Endothelial cell of umbilical vein (primary cell): Measurements from ENCODE around the gene TNFSF18. TPM values are rescaled to one million over a fixed set of nuclear protein-coding genes. Genes with fewer than 3 reads are reported as not detected.

ENCODE experiments used
- BruUV-seq: library from RNA; stranded (reverse); fragments of 400-500 nt; replicated peaks from 2 replicates; lab custom pipeline; 2021; lab: Mats Ljungman, UMichigan
- CTCF ChIA-PET: fragments of 300-600, 350-600 bp; sonication (Branson Sonifier 250); formaldehyde crosslinking; loops from one replicate; lab custom pipeline; 2021; ENCODE audit warnings: antibody characterized with exemption, inconsistent platforms; lab: Charles Lee
- POLR2A ChIA-PET: fragments of 300-600, 350-600 bp; sonication (Branson Sonifier 250); formaldehyde crosslinking; loops from one replicate; lab custom pipeline; 2021; ENCODE audit warnings: antibody characterized with exemption, inconsistent platforms; lab: Charles Lee
- DNase-seq: peaks from one replicate; pipeline ENCODE4 v3.0.0-alpha.2; 2011; ENCODE audit warnings: low read depth, low spot score
- FAIRE-seq: peaks from 2 replicates; lab custom pipeline; 2011; peaks lifted over from hg19 to GRCh38; lab: Jason Lieb, UNC
- H2AFZ ChIP-seq: 2 replicates; pipeline ENCODE4 v1.6.0; 2012; ENCODE audit warnings: low read depth, low read length, control low read depth, inconsistent platforms
- H3K27ac ChIP-seq: 2 replicates; pipeline ENCODE4 v1.5.1; 2011; ENCODE audit warnings: low read depth, mild to moderate bottlenecking, control low read depth, low read length, moderate library complexity; ENCODE audit not compliant: insufficient read depth
- H3K27me3 ChIP-seq, 2 experiments: 2 replicates each; pipeline versions ENCODE4 v1.6.0 to v1.6.1; 2011; ENCODE audit warnings: low read length in 2 of 2, mixed read lengths in 1 of 2; ENCODE audit not compliant: control insufficient read depth in 2 of 2, insufficient read depth in 2 of 2
- H3K36me3 ChIP-seq, 2 experiments: 2 replicates in 1 of 2; 3 replicates in 1 of 2; pipeline ENCODE4 v1.5.1; 2011; ENCODE audit warnings: low read length in 2 of 2, mild to moderate bottlenecking in 1 of 2, moderate library complexity in 1 of 2; ENCODE audit not compliant: control insufficient read depth in 2 of 2, insufficient read depth in 2 of 2; ENCODE audit errors: extremely low read depth in 1 of 2
- H3K4me1 ChIP-seq: 3 replicates; pipeline ENCODE4 v1.5.1; 2011; ENCODE audit warnings: mild to moderate bottlenecking, low read length; ENCODE audit not compliant: control insufficient read depth, insufficient read depth; ENCODE audit errors: extremely low read depth
- H3K4me2 ChIP-seq: 2 replicates; pipeline ENCODE4 v1.6.1; 2011; ENCODE audit warnings: low read length, control low read depth, mixed read lengths; ENCODE audit not compliant: insufficient read depth
- H3K4me3 ChIP-seq, 3 experiments: fragments of 200-600 bp in 1 of 3; sonication (generic), shearing (Covaris generic) in 1 of 3; replicated peaks in 1 of 3; 2 replicates each; pipeline ENCODE4 v1.5.1; 2011 to 2016; ENCODE audit warnings: control low read depth in 3 of 3, low read length in 3 of 3, mild to moderate bottlenecking in 2 of 3, inconsistent platforms in 1 of 3, low read depth in 1 of 3, moderate library complexity in 1 of 3; ENCODE audit not compliant: insufficient read depth in 1 of 3
- H3K79me2 ChIP-seq: 2 replicates; pipeline ENCODE4 v1.6.0; 2012; ENCODE audit warnings: low read length, inconsistent platforms; ENCODE audit not compliant: control insufficient read depth, insufficient read depth
- H3K9ac ChIP-seq: replicated peaks from 2 replicates; pipeline ENCODE3; 2011; ENCODE audit warnings: low read length, control low read depth; ENCODE audit not compliant: insufficient read depth; ENCODE audit errors: extremely low read depth
- H3K9me1 ChIP-seq: replicated peaks from 3 replicates; pipeline ENCODE4 v1.6.0; 2011; ENCODE audit warnings: mild to moderate bottlenecking, low read length; ENCODE audit not compliant: control insufficient read depth, insufficient read depth; ENCODE audit errors: extremely low read depth
- H3K9me3 ChIP-seq: replicated peaks from 2 replicates; pipeline ENCODE4 v1.5.1; 2012; ENCODE audit warnings: low read length, inconsistent platforms; ENCODE audit not compliant: control insufficient read depth, insufficient read depth
- H4K20me1 ChIP-seq: replicated peaks from 2 replicates; pipeline ENCODE3; 2011; ENCODE audit warnings: mild to moderate bottlenecking, low read length; ENCODE audit not compliant: control insufficient read depth, insufficient read depth; ENCODE audit errors: extremely low read depth
- CTCF ChIP-seq, 2 donors: IDR thresholded peaks; 1 replicate in 1 of 2; 2 replicates in 1 of 2; pipeline ENCODE4 v1.5.1; 2011; ENCODE audit warnings: low read length in 2 of 2, mild to moderate bottlenecking in 2 of 2, moderate library complexity in 2 of 2, control low read depth in 1 of 2, inconsistent platforms in 1 of 2, low read depth in 1 of 2; ENCODE audit not compliant: insufficient read depth in 1 of 2; ENCODE audit errors: extremely low read depth in 1 of 2
- EZH2 ChIP-seq: IDR thresholded peaks from 2 replicates; pipeline ENCODE4 v1.6.1; 2012; ENCODE audit warnings: borderline replicate concordance, low read depth, mild to moderate bottlenecking, moderate library complexity, low read length, inconsistent platforms; ENCODE audit not compliant: severe bottlenecking
- FOS ChIP-seq: IDR thresholded peaks from 2 replicates; pipeline ENCODE4 v1.6.1; 2011; ENCODE audit warnings: mild to moderate bottlenecking, low read length, moderate library complexity, borderline replicate concordance; ENCODE audit not compliant: insufficient read depth
- GATA2 ChIP-seq: IDR thresholded peaks from 2 replicates; pipeline ENCODE4 v1.7.0; 2011; ENCODE audit warnings: low read depth, mild to moderate bottlenecking, moderate library complexity, mixed read lengths, low read length; ENCODE audit not compliant: insufficient read length, insufficient read depth
- JUN ChIP-seq: IDR thresholded peaks from 2 replicates; pipeline ENCODE4 v1.6.1; 2011; ENCODE audit warnings: borderline replicate concordance, low read depth; ENCODE audit not compliant: insufficient read length, insufficient read depth
- MAX ChIP-seq: IDR thresholded peaks from 2 replicates; pipeline ENCODE4 v1.6.1; 2011; ENCODE audit not compliant: insufficient read depth, insufficient read length
- MYC ChIP-seq: IDR thresholded peaks from one replicate; pipeline ENCODE4 v1.6.1; 2011; ENCODE audit warnings: mild to moderate bottlenecking, low read depth, low read length
- POLR2A ChIP-seq: IDR thresholded peaks from 2 replicates; pipeline ENCODE4 v1.6.1; 2012; ENCODE audit warnings: low read depth, mild to moderate bottlenecking, control low read depth, low read length
- POLR2AphosphoS5 ChIP-seq: IDR thresholded peaks from 2 replicates; pipeline ENCODE4 v1.6.1; 2012; ENCODE audit warnings: low read depth, mild to moderate bottlenecking, control low read depth, low read length, moderate library complexity; ENCODE audit not compliant: insufficient read depth
- dilution Hi-C: fragments of 300-500 bp; cut with MboI; formaldehyde crosslinking; loops from one replicate; pipeline ENCODE4 v1.15.0; 2019; ENCODE audit warnings: low sequenced_read_pairs; ENCODE audit not compliant: extremely low pct_ligation_motif_present
- intact Hi-C: fragments of 100-400 bp; cut with micrococcal nuclease; formaldehyde crosslinking; loops from one replicate; pipeline ENCODE4 v1.10.0; 2022
- polyA plus RNA-seq, 4 experiments: library from polyadenylated mRNA; depleted of rRNA in 3 of 4; stranded (reverse) in 3 of 4; unstranded in 1 of 4; fragments of >200 nt; gene quantifications; 2 replicates each; pipeline versions ENCODE4 v1.2.1 to v1.2.3, GENCODE V29; 2011 to 2012; ENCODE audit warnings: missing spikeins in 1 of 4
- total RNA-seq: library from RNA; stranded (reverse); gene quantifications from 2 replicates; pipeline ENCODE4 v1.2.3, GENCODE V29; 2021

Gene TNFSF18
- total and polyA plus RNA-seq, 2 donors (not counting 3 experiments of a cell fraction or from before 2014, with no cell fraction given), result 15.3 to 39.4 TPM

- peak; percentile 85 for FAIRE-seq
Measured at GRCh38 chr1:173043253-173043652, 7.5 kb downstream of the TNFSF18 start.

More at GRCh38 chr1:173043253-173043652, 7.5 kb downstream of the TNFSF18 start:
- H3K36me3 ChIP-seq, result peaks cover 0 to 8% of the 10 kb centered on the region in 2 experiments
- peaks cover 2% of the 10 kb centered on the region for H3K79me2 ChIP-seq
- intact Hi-C loops, result loop anchor here (1.0 to 10.0 kb wide), 10 partner anchors 8 to 718 kb away; no protein-coding TSS in a partner anchor
- H3K4me2 ChIP-seq, result peak overlapping the region; percentile 73
- H3K9me3 ChIP-seq, result no peaks in the 10 kb centered on the region
- H3K9me1 ChIP-seq, result no peaks in the 10 kb centered on the region
- peak overlapping the region; percentile 65 for H3K9ac ChIP-seq
- peak overlapping the region in 1 of 3 experiments; percentile 7 for H3K4me3 ChIP-seq
- no peak for TF ChIP-seq POLR2A
- peak; percentile 83 for TF ChIP-seq FOS
- no peak for TF ChIP-seq GATA2
- TF ChIP-seq EZH2, result no peak
- TF ChIP-seq MAX, result no peak
- peak; percentile 66 for TF ChIP-seq JUN
- no peak for TF ChIP-seq MYC
- no peak for TF ChIP-seq POLR2AphosphoS5
- no peak for TF ChIP-seq CTCF (IDR thresholded peaks at IDR 0.05; ENCODE audit: extremely low read depth in 1 of 2, insufficient read depth in 1 of 2, low read depth in 1 of 2, low read length in 2 of 2)
- no TSS peak for BruUV-seq
- H3K27me3 ChIP-seq, result no peaks in the 10 kb centered on the region
- peaks cover 35% of the 10 kb centered on the region for H3K4me1 ChIP-seq
- H3K27ac ChIP-seq, result peak overlapping the region; percentile 83
- dilution Hi-C loops, result no loop called here
- ChIA-PET POLR2A (no interaction called here), CTCF (interaction anchor here (0.9 to 1.0 kb wide), 2 partner anchors 94 to 159 kb away, joined by 3 read pairs; no protein-coding TSS in a partner anchor)
- H4K20me1 ChIP-seq, result no peaks in the 10 kb centered on the region
- DNase-seq, result peak; percentile 80
- no peak overlapping the region for H2AFZ ChIP-seq
